ENCODE results near the gene DCXR. TPM values are rescaled to one million over a fixed set of nuclear protein-coding genes. Genes with fewer than 3 reads are reported as not detected.
A peak's percentile ranks its signal among the peaks of the same experiment; 100 is the strongest.

DCXR gene
- total RNA-seq, 1 donor from 2014 or later = 158 TPM

DNA sequence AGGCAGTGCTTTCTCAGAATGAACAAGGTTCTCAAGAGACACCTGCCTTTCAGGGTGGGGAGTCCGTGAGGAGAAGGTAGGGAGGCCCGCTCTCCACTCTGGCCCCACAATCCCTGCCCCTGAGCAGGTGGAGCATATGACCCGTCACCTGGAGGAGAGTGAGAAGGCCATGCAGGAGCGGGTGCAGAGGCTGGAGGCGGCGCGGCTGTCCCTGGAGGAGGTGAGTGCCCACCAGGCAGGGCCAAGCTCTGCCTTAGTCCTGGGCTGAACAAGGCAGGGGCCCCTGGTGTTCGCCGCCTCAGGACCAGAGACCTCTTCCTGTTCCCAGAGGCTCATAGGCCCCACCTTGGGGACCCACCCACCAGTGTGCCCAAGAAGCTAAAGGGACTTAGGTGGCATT, 8.5 kb downstream of the DCXR start:
- H3K4me3 Mint-ChIP-seq = peak overlapping the region; percentile 59
- H3K36me3 Mint-ChIP-seq = no peaks in the 10 kb centered on the region
- H3K27ac Mint-ChIP-seq = no peak overlapping the region
- H3K27me3 Mint-ChIP-seq = no peaks in the 10 kb centered on the region
- peaks cover 6% of the 10 kb centered on the region for H3K4me1 Mint-ChIP-seq (ENCODE audit: unreplicated experiment)
- TF ChIP-seq, protein P1, sequence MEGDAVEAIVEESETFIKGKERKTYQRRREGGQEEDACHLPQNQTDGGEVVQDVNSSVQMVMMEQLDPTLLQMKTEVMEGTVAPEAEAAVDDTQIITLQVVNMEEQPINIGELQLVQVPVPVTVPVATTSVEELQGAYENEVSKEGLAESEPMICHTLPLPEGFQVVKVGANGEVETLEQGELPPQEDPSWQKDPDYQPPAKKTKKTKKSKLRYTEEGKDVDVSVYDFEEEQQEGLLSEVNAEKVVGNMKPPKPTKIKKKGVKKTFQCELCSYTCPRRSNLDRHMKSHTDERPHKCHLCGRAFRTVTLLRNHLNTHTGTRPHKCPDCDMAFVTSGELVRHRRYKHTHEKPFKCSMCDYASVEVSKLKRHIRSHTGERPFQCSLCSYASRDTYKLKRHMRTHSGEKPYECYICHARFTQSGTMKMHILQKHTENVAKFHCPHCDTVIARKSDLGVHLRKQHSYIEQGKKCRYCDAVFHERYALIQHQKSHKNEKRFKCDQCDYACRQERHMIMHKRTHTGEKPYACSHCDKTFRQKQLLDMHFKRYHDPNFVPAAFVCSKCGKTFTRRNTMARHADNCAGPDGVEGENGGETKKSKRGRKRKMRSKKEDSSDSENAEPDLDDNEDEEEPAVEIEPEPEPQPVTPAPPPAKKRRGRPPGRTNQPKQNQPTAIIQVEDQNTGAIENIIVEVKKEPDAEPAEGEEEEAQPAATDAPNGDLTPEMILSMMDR (conservative IDR thresholded peaks at IDR 0.05) = no peak
- no peaks in the 10 kb centered on the region for H3K9me3 Mint-ChIP-seq
- DNase-seq (ENCODE audit: extremely low spot score, unreplicated experiment) = no peak

DNA sequence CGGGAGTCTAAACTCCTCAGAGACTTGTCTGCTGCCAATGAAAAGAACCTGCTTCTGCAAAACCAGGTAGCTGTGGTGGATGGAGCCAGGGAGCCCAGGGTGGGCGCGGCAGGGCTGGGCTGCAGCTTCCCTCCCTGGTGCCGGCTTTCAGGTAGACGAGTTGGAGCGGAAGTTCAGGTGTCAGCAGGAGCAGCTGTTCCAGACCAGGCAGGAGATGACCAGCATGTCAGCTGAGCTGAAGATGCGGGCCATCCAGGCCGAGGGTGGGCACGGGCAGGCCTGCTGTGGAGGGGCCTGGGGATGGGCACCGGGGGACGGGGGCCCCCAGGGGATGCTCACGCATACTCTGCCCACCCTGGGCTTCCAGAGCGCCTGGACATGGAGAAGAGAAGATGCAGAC, 9.3 kb downstream of the DCXR start:
- peaks cover 6% of the 10 kb centered on the region for H3K4me1 Mint-ChIP-seq (ENCODE audit: unreplicated experiment)

DNA sequence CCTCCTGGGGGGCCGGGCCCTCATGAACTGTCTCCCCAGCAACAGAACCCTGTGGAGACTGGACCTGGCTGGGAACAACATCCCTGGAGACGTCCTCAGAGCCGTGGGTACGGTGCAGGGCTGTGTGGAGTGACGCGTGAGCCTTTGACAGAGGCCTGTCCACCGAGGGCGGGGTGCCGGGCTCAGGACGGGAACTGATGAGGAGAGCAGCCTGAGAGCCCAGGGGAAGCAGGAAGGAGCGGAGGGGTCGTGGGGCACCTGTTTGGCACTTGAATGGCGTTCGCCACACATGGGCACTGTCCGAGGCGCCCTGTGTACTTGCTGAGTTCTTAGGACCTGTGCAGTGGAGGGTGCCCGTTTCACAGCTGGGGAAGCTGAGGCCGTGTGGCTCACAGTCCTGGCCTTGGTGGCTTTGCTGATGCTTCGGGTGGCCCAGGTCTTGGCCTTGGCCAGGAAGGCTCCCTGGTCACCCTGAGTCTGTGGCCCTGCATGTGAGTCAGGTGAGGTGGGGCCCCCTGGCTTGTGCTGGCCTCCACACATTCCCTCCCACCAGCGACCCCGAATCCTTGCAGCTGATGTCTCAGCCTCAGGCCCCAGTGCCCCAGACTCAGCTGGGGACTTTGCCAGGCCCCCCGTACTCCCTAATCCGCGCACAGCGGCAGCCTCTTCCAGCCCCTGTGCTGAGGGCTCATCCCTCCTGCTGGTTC, 11.9 kb downstream of the DCXR start:
- Mint-ChIP-seq H3K27me3 (no peaks in the 10 kb centered on the region), H3K9me3 (no peaks in the 10 kb centered on the region), H3K36me3 (no peaks in the 10 kb centered on the region), H3K27ac (no peak overlapping the region), H3K4me3 (no peak overlapping the region), H3K4me1 (ENCODE audit: unreplicated experiment) (peaks cover 12% of the 10 kb centered on the region)
- TF ChIP-seq, protein P1 (conservative IDR thresholded peaks at IDR 0.05) = no peak
- no peak for DNase-seq (ENCODE audit: extremely low spot score, unreplicated experiment)

More for the DNA sequence above, 9.3 kb downstream of the DCXR start:
- no peaks in the 10 kb centered on the region for H3K36me3 Mint-ChIP-seq
- DNase-seq (ENCODE audit: extremely low spot score, unreplicated experiment) = no peak
- no peak overlapping the region for H3K27ac Mint-ChIP-seq
- no peaks in the 10 kb centered on the region for H3K9me3 Mint-ChIP-seq
- H3K4me3 Mint-ChIP-seq = no peak overlapping the region
- TF ChIP-seq, protein P1 (conservative IDR thresholded peaks at IDR 0.05) = no peak
- H3K27me3 Mint-ChIP-seq = no peaks in the 10 kb centered on the region

DNA sequence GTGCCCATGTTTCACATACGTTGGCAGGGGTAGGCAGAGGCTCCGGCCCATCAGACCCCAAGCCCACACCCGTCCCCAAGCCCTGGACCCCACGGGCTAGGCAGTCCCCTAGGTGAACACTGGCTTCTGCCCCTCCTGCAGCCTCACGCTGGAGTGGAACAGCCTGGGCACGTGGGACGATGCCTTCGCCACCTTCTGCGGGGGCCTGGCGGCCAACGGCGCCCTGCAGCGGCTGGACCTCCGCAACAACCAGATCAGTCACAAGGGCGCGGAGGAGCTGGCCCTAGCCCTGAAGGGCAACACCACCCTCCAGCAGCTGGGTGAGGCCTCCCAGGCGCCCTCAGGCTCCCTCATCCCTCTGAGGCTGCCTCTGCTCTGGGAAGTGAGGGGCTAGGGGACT, 12.6 kb downstream of the DCXR start:
- Mint-ChIP-seq H3K4me1 (ENCODE audit: unreplicated experiment) (peaks cover 12% of the 10 kb centered on the region), H3K9me3 (no peaks in the 10 kb centered on the region), H3K27me3 (no peaks in the 10 kb centered on the region), H3K27ac (no peak overlapping the region), H3K36me3 (no peaks in the 10 kb centered on the region), H3K4me3 (no peak overlapping the region)
- no peak for DNase-seq (ENCODE audit: extremely low spot score, unreplicated experiment)
- TF ChIP-seq, protein P1 (conservative IDR thresholded peaks at IDR 0.05) = no peak

DNA sequence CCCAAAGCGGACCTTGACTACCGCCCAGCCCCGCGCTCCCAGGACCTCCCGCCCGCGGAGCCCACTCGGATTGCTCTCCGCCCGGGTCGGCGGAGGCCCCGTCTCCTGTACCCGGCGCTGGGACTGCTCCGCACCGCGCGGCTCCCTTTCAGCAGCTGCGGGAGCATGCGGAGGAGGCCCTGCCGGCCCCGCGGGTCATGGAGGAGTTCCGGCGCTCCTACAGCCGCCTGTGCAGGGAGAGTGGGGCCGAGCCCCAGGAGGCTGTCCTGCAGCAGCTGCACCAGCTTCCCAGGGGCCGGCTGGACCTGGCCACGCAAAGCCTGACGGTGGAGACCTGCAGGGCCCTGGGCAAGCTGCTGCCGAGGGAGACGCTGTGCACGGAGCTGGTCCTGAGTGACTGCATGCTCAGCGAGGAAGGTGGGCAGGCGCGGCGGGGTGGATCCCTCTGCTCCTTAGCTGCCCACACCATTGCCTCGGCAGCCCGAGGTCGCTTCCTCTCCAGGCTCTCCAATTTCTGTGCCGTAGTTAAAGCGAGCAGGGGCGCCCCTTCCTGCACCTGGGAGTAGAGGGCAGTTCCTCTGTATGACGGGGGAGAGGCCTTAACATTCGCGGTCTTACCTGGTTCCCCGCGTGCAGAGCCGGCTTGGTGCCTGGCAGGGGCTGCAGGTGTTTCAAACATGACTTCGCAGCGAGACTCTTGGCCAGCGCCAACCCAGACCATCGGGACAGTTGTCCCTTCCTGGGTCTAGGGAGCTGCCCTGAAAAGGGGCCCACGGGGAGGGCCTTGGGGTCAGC, 13.9 kb downstream of the DCXR start:
- Mint-ChIP-seq H3K4me3 (peak overlapping the region; percentile 85), H3K36me3 (no peaks in the 10 kb centered on the region), H3K9me3 (no peaks in the 10 kb centered on the region), H3K4me1 (ENCODE audit: unreplicated experiment) (peaks cover 12% of the 10 kb centered on the region), H3K27me3 (no peaks in the 10 kb centered on the region), H3K27ac (no peak overlapping the region)
- DNase-seq (ENCODE audit: extremely low spot score, unreplicated experiment) = no peak
- TF ChIP-seq, protein P1 (conservative IDR thresholded peaks at IDR 0.05) = no peak
